GM18502 (cell line): ENCODE results near the gene COLQ.

Experiments
- ATAC-seq: cut with Tn5 transposase; IDR thresholded peaks from one replicate; pipeline ENCODE4 v1.9.1; 2021; ENCODE audit warnings: mild to moderate bottlenecking; ENCODE audit not compliant: unreplicated experiment, poor library complexity

Gene COLQ

GRCh38 chr3:15520804-15521572 lies 518 bp downstream of the COLQ start:
- ATAC-seq: no peak

GRCh38 chr3:15520185-15520584 lies 1.3 kb downstream of the COLQ start:
- no peak for ATAC-seq

GRCh38 chr3:15519096-15519495 lies 2.4 kb downstream of the COLQ start:
- ATAC-seq: no peak

GRCh38 chr3:15514663-15515340 lies 6.7 kb downstream of the COLQ start:
- no peak for ATAC-seq

- ATAC-seq: no peak
These were observed 7.5 kb downstream of the COLQ start for GRCh38 chr3:15513810-15514662.

GRCh38 chr3:15513116-15513515 lies 8.4 kb downstream of the COLQ start:
- no peak for ATAC-seq

- ATAC-seq: no peak
These were observed 9.3 kb downstream of the COLQ start for GRCh38 chr3:15512166-15512565.

GRCh38 chr3:15511156-15511555 lies 10.3 kb downstream of the COLQ start:
- ATAC-seq: no peak

GRCh38 chr3:15510493-15510892 lies 11.0 kb downstream of the COLQ start:
- ATAC-seq: no peak

GRCh38 chr3:15506571-15506970 lies 14.9 kb downstream of the COLQ start:
- ATAC-seq: no peak

GRCh38 chr3:15505479-15506165 lies 15.9 kb downstream of the COLQ start:
- ATAC-seq: no peak

- no peak for ATAC-seq
These were observed 18.9 kb downstream of the COLQ start for GRCh38 chr3:15502616-15503015.

- ATAC-seq: no peak
These were observed 20.4 kb downstream of the COLQ start for GRCh38 chr3:15501126-15501525.

GRCh38 chr3:15500107-15500724 lies 21.3 kb downstream of the COLQ start:
- no peak for ATAC-seq

- ATAC-seq: no peak
These were observed 22.0 kb downstream of the COLQ start for GRCh38 chr3:15499536-15499935.

- no peak for ATAC-seq
These were observed 22.9 kb downstream of the COLQ start for GRCh38 chr3:15498431-15499214.

GRCh38 chr3:15497964-15498363 lies 23.5 kb downstream of the COLQ start:
- ATAC-seq: no peak

GRCh38 chr3:15496341-15496664 lies 25.2 kb downstream of the COLQ start:
- ATAC-seq: no peak
